ENCODE results near the gene CEACAM21.

The CEACAM21 gene

GRCh38 chr19:41575998-41576397 lies at the start of gene CEACAM21:
TSS of gene CEACAM21 (plus strand) at chr19:41576166. CDS start at chr19:41576275, 109 bp downstream.
- no peak for DNase-seq (ENCODE audit: low read depth)

GRCh38 chr19:41527089-41527488 lies 48.9 kb upstream of the CEACAM21 start:
- no peak for DNase-seq (ENCODE audit: low read depth)

- no peak for DNase-seq (ENCODE audit: low read depth)
These were observed 47.9 kb upstream of the CEACAM21 start for GRCh38 chr19:41528106-41528505.

GRCh38 chr19:41529484-41530183 lies 46.3 kb upstream of the CEACAM21 start:
- DNase-seq (ENCODE audit: low read depth) = no peak

GRCh38 chr19:41530184-41530534 lies 45.8 kb upstream of the CEACAM21 start:
- DNase-seq (ENCODE audit: low read depth) = no peak

GRCh38 chr19:41530761-41531301 lies 45.1 kb upstream of the CEACAM21 start:
- no peak for DNase-seq (ENCODE audit: low read depth)

- peak; percentile 70 for DNase-seq (ENCODE audit: low read depth)
These were observed 44.3 kb upstream of the CEACAM21 start for GRCh38 chr19:41531438-41532311.

GRCh38 chr19:41532526-41532925 lies 43.4 kb upstream of the CEACAM21 start:
- no peak for DNase-seq (ENCODE audit: low read depth)

GRCh38 chr19:41533671-41534215 lies 42.2 kb upstream of the CEACAM21 start:
- DNase-seq (ENCODE audit: low read depth) = no peak

GRCh38 chr19:41535029-41535622 lies 40.8 kb upstream of the CEACAM21 start:
- DNase-seq (ENCODE audit: low read depth) = no peak

- DNase-seq (ENCODE audit: low read depth) = no peak
These were observed 38.2 kb upstream of the CEACAM21 start for GRCh38 chr19:41537789-41538188.

GRCh38 chr19:41540041-41540695 lies 35.8 kb upstream of the CEACAM21 start:
- DNase-seq (ENCODE audit: low read depth) = no peak

- peak; percentile 69 for DNase-seq (ENCODE audit: low read depth)
These were observed 33.9 kb upstream of the CEACAM21 start for GRCh38 chr19:41541990-41542584.

GRCh38 chr19:41542622-41543021 lies 33.3 kb upstream of the CEACAM21 start:
- DNase-seq (ENCODE audit: low read depth) = no peak

GRCh38 chr19:41543582-41543981 lies 32.4 kb upstream of the CEACAM21 start:
- DNase-seq (ENCODE audit: low read depth) = no peak

GRCh38 chr19:41545547-41545946 lies 30.4 kb upstream of the CEACAM21 start:
- DNase-seq (ENCODE audit: low read depth) = no peak

- DNase-seq (ENCODE audit: low read depth) = no peak
These were observed 29.6 kb upstream of the CEACAM21 start for GRCh38 chr19:41546386-41546789.

GRCh38 chr19:41546961-41547360 lies 29.0 kb upstream of the CEACAM21 start:
- no peak for DNase-seq (ENCODE audit: low read depth)

- no peak for DNase-seq (ENCODE audit: low read depth)
These were observed 28.4 kb upstream of the CEACAM21 start for GRCh38 chr19:41547569-41547968.

GRCh38 chr19:41548047-41548446 lies 27.9 kb upstream of the CEACAM21 start:
- no peak for DNase-seq (ENCODE audit: low read depth)

GRCh38 chr19:41548954-41549688 lies 26.8 kb upstream of the CEACAM21 start:
- DNase-seq (ENCODE audit: low read depth) = peak; percentile 63
